ENCODE data around the gene SULT1C3. TPM values are rescaled to one million over a fixed set of nuclear protein-coding genes. Genes with fewer than 3 reads are reported as not detected.

SULT1C3 gene
- total RNA-seq, 1 donor from 2014 or later = not detected

DNA sequence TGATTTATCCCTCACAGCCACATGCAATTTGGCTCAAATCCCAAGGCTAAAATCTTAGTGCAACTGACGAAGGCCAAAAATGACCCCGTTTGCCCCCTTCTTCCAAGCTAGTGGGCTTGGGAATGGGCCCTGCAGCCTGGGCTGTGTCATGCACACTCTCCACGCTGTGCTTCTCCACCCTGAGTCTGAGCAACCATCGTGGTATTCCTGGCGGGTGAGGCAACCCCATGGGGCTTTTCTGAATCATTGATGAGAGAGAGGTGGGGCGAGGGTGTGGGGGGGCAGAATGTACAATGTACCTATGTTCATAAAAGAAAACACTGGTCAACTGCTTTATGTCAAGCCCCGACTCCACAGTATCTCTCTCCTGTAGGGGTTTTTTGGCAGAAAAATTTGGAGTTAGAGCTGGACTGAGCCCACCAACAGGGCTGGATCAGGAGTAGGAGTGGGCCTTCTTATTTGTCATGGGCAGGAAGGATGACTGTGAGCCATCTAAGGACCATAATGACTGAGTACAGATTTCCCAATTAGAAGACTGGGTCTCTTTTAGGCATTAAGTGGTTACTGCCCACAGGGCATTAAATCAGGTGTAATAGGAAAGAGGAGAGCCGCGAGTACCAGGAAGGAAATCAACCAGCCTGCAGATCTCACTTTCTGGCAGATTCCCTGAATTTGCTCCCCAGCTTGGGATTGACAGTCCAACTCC, 57.8 kb downstream of the SULT1C3 start:
- FAIRE-seq (no peak), DNase-seq (ENCODE audit: low spot score in 2 of 2) (no peak)

DNA sequence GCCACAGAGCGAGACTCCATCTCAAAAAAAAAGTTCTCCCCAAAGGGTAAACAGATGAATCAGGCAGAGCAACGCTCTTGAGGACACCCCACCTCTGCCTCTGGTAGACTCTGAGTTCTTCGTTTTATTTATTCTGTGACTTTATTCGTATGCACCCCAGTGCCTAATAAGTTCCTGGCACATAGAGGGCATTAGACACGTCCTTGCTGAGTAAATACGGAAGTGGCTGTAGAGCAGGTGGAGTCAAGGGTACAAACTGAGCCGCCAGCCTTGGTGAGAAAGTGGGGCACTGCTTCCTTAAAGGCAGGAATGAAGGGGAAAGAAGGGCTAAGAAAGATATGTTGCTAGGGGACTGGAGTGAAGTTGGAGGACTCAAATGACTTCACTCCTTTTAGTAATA, 61.8 kb downstream of the SULT1C3 start:
- FAIRE-seq (no peak), DNase-seq (ENCODE audit: low spot score in 2 of 2) (no peak)

DNA sequence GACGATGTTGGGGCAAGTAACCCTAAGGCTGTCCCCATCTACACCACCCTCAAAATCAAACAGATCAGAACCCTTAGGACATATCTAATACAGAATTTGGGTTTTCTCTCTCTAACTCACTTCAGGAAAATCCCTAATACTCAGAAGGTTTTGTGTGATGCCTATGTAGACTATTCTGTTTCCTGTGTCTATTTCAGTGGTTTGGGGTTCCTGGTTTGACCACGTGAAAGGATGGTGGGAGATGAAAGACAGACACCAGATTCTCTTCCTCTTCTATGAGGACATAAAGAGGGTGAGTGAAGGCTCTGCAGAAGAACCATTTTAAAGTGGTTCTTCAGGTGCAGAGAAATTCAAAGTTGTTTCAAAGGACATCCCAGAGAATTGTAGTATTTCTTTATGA, 65.2 kb downstream of the SULT1C3 start:
- no peak for FAIRE-seq

DNA sequence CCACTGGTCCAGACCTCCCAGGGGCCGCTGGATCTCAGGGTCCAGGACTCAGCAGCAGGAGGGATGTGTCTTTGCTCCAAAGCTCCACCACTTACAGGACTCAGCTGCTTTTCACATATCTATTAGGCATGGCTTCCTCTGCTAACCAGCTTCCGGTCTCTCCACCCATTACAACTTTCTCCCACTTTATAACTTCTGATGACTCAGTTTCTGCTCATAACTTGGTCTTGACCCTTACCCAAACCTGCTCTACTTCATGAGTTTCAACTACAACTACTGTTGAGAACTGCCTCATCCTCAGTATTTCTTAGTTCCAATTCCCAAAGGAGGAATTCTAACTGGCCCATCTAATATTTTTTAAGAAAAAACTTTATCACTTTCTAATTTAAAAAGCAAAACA, 66.1 kb downstream of the SULT1C3 start:
- FAIRE-seq (no peak), DNase-seq (ENCODE audit: low spot score in 2 of 2) (no peak)

More for the DNA sequence above, 65.2 kb downstream of the SULT1C3 start:
- no peak for DNase-seq (ENCODE audit: low spot score in 2 of 2)

DNA sequence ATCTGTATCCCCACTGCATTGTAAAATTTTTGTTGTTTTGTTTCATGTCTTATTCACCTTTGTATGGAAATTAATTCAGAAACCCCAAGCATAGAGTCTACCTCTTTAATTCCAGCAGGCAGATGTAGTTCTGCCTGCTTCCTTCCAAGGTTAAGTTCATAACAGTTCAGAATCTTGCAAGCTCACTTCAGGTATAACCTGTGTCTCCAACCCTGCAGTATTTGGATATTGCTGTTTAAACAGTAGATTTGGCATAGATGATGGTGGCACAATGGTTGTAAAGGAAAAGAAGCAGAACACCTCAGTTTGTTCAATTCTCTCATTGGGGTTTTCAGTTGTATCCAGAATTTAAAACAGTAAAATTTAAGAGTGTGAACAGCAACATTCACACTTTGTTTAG, 70.1 kb downstream of the SULT1C3 start:
- DNase-seq (ENCODE audit: low spot score in 2 of 2) (no peak), FAIRE-seq (no peak)

Other genes starting within 250 kb of the SULT1C3 start
- gene SULT1C2, start 48.9 kb downstream of the SULT1C3 start, total RNA-seq = 0.41 TPM
- 4.5 TPM for gene SULT1C4, start 138.0 kb downstream of the SULT1C3 start, total RNA-seq
- gene GCC2, start 209.2 kb downstream of the SULT1C3 start, total RNA-seq = 31.8 TPM